Measurements from ENCODE around the gene NME4. TPM values are rescaled to one million over a fixed set of nuclear protein-coding genes. Genes with fewer than 3 reads are reported as not detected.

NME4 gene
- total RNA-seq, 1 donor from 2014 or later = 154 TPM

DNA sequence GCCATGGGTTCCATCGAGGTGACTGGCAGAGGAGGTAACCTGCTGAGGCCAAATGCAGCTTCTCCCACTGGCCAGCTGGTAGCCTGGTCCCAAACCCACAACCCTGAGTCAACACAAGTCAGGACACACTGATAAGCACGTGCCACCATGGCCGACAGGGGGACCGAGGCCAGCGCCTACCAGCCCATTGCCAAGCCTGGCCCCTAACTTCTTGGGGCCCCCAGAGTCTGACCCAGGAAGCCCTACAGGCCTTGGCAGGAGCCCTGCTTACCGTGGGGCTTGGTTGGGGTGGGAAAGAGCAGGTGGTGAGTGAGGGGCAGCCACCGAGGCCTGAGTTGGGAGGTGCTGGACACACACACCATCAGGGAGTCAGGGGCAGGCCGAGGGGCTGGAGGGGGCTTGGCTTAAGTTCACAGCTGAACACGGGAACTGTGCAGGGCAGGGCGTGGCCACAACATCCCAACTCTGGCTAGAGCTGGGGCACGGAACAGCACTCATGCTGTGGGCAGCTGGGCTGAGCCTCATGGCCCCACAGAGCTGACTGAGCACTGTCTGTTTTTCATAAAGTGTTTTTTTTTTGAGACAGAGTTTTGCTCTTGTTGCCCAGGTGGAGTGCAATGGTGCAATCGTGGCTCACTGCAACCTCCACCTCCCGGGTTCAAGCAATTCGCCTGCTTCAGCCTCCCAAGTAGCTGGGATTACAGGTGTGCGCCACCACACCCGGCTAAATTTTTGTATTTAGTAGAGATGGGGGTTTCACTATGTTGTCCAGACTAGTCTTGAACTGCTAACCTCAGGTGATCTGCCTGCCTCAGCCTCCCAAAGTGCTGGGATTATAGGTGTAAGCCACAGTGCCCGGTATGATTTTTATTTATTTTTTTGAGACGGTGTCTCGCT, 32.2 kb upstream of the NME4 start:
- peaks cover 1% of the 10 kb centered on the region for H3K36me3 Mint-ChIP-seq (ENCODE audit: insufficient read depth)
- H3K4me1 Mint-ChIP-seq (ENCODE audit: low read depth) = no peaks in the 10 kb centered on the region
- TF ChIP-seq, protein P1, sequence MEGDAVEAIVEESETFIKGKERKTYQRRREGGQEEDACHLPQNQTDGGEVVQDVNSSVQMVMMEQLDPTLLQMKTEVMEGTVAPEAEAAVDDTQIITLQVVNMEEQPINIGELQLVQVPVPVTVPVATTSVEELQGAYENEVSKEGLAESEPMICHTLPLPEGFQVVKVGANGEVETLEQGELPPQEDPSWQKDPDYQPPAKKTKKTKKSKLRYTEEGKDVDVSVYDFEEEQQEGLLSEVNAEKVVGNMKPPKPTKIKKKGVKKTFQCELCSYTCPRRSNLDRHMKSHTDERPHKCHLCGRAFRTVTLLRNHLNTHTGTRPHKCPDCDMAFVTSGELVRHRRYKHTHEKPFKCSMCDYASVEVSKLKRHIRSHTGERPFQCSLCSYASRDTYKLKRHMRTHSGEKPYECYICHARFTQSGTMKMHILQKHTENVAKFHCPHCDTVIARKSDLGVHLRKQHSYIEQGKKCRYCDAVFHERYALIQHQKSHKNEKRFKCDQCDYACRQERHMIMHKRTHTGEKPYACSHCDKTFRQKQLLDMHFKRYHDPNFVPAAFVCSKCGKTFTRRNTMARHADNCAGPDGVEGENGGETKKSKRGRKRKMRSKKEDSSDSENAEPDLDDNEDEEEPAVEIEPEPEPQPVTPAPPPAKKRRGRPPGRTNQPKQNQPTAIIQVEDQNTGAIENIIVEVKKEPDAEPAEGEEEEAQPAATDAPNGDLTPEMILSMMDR (IDR thresholded peaks at IDR 0.05; ENCODE audit: unreplicated experiment) = peak; percentile 11
- H3K9me3 Mint-ChIP-seq (ENCODE audit: low read depth) = no peaks in the 10 kb centered on the region
- H3K27ac Mint-ChIP-seq = no peak overlapping the region
- peaks cover 4% of the 10 kb centered on the region for H3K27me3 Mint-ChIP-seq
- H3K4me3 Mint-ChIP-seq (ENCODE audit: low read depth) = no peak overlapping the region
- no peak for DNase-seq (ENCODE audit: low spot score, unreplicated experiment)

DNA sequence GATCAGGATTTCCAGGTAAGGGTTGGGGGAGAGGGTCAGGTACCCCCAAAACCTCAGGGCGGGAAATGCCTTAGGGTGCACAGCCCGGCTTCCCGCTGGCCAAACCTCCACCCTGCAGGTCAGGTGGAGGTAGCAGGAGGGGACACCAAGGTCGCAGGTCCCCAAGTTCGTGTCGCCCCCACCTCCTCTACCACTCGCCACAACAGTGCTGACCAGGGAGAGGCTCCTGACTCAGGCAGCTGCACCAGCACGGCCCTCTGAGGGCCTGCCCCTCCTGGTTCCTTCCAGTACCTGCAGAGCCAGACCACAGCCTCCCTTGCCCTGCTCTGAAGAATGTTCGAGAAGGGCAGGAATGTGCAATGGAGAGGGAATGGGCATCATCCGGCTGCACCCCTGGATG, 30.5 kb upstream of the NME4 start:
- DNase-seq (ENCODE audit: low spot score, unreplicated experiment) = no peak
- Mint-ChIP-seq H3K36me3 (ENCODE audit: insufficient read depth) (peaks cover 1% of the 10 kb centered on the region), H3K4me1 (ENCODE audit: low read depth) (peaks cover 3% of the 10 kb centered on the region), H3K27me3 (peaks cover 4% of the 10 kb centered on the region), H3K27ac (no peak overlapping the region), H3K4me3 (ENCODE audit: low read depth) (no peak overlapping the region), H3K9me3 (ENCODE audit: low read depth) (no peaks in the 10 kb centered on the region)
- TF ChIP-seq, protein P1 (IDR thresholded peaks at IDR 0.05; ENCODE audit: unreplicated experiment) = no peak

DNA sequence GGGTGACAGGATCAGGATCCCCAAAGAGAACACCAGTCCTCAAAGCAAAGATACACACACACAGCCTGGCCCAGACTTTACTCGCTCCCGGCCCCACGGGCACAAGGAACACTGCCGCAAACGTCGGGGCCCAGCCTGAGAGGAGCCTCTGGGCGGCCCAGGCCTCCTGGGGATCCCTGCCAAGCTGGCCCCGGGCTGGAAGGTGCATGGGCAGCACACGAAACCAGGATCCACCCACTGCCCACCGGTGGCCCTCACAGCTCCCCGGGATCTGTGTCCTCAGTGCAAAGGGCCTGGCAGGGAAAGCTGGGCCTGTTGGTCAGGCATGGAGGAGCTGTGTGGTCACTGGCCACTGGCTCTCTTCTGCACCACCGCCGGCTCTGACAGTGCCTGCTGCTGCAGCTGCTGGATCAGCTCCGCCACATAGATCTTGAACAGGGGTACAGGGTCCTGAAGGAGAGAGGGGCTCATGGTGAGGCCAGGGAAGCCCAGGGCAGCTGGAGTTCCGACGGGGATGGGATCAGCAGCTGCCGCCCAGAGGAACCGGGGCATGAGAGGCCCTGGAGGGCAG, 29.6 kb upstream of the NME4 start:
- no peak overlapping the region for H3K4me3 Mint-ChIP-seq (ENCODE audit: low read depth)
- no peaks in the 10 kb centered on the region for H3K9me3 Mint-ChIP-seq (ENCODE audit: low read depth)
- H3K4me1 Mint-ChIP-seq (ENCODE audit: low read depth) = peaks cover 3% of the 10 kb centered on the region
- TF ChIP-seq, protein P1 (IDR thresholded peaks at IDR 0.05; ENCODE audit: unreplicated experiment) = no peak
- no peak for DNase-seq (ENCODE audit: low spot score, unreplicated experiment)
- H3K36me3 Mint-ChIP-seq (ENCODE audit: insufficient read depth) = peaks cover 1% of the 10 kb centered on the region
- no peaks in the 10 kb centered on the region for H3K27me3 Mint-ChIP-seq
- H3K27ac Mint-ChIP-seq = no peak overlapping the region

DNA sequence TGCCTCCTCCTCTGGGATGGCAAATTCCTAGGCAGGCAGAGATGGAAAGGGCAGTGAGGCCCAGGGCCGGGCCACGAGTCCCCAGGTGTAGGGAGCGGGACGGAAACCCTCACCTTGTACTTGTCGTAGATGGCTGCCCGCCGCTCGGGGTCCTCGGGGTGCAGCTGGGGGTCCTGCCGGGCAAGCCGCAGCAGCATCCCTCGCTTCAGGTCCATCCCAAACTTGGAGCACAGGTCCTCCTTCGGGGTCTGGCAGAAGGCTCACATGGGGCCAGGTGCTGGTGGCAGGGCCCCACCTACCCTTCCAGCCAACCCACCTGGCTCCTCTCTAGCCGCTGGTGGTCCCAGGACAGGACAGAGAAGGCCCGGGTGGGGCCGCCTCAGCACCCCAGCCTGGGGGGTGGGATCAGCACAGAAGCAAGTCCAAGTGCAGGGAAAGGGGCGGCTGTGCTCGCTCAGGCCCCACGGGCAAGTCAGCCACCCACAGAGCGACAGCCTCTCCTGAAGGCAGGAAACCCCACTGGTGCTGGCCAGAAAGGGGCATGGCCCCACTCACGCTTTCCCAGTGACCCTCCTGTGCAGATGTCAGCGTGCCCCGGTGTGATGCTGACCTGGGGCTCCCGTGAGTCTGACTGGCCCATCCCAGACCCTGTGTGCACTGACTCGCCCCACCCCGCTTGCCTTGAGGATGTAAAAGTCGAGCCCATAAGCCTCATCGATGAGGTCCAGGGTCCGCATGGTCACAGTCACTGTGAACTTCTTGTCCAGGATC, 28.4 kb upstream of the NME4 start:
- no peak overlapping the region for H3K27ac Mint-ChIP-seq
- no peaks in the 10 kb centered on the region for H3K27me3 Mint-ChIP-seq
- H3K4me3 Mint-ChIP-seq (ENCODE audit: low read depth) = no peak overlapping the region
- DNase-seq (ENCODE audit: low spot score, unreplicated experiment) = no peak
- H3K9me3 Mint-ChIP-seq (ENCODE audit: low read depth) = no peaks in the 10 kb centered on the region
- H3K4me1 Mint-ChIP-seq (ENCODE audit: low read depth) = peaks cover 3% of the 10 kb centered on the region
- H3K36me3 Mint-ChIP-seq (ENCODE audit: insufficient read depth) = peaks cover 3% of the 10 kb centered on the region
- TF ChIP-seq, protein P1 (IDR thresholded peaks at IDR 0.05; ENCODE audit: unreplicated experiment) = no peak

DNA sequence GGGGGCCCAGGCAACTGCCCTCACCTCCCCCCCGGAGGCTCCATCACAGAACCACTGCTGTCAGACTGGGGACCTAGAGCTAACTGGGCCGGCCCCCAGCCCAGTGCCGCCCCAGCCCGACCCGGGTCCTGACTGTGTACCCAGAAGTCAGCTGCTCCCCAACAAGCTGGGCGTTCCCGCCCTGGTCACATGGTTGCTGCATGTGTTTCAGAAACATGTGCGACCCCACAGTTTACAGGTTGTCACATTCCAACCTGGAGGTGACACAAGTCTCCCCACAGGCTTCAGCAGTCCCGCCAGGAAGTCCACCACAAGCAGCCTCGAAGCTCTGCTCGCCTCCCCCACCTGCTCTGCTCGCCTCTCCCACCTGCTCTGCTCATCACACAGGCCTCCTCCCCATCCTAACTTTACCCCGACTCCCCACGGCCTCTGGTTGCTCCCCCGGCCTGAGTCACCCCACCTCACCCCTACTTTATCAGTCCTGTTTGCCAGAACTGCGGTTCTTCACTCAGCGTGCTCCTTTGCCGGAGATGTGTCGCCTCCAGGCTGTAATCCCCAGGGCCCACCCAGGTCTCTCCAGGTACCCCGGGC, 27.6 kb upstream of the NME4 start:
- Mint-ChIP-seq H3K4me3 (ENCODE audit: low read depth) (peak overlapping the region; percentile 60), H3K27ac (no peak overlapping the region), H3K36me3 (ENCODE audit: insufficient read depth) (peaks cover 5% of the 10 kb centered on the region), H3K27me3 (no peaks in the 10 kb centered on the region), H3K9me3 (ENCODE audit: low read depth) (no peaks in the 10 kb centered on the region), H3K4me1 (ENCODE audit: low read depth) (peaks cover 3% of the 10 kb centered on the region)
- TF ChIP-seq, protein P1 (IDR thresholded peaks at IDR 0.05; ENCODE audit: unreplicated experiment) = no peak
- DNase-seq (ENCODE audit: low spot score, unreplicated experiment) = no peak

All from progenitor cell of endocrine pancreas (in vitro differentiated cells).